H1 (cell line): ENCODE data around the gene SCAMP2. TPM values are rescaled to one million over a fixed set of nuclear protein-coding genes. Genes with fewer than 3 reads are reported as not detected.

Experiments used
- CTCF ChIA-PET: fragments of 300-600 bp; sonication (Branson Sonifier 250); formaldehyde crosslinking; loops from one replicate; lab custom pipeline; 2021; ENCODE audit not compliant: partially characterized antibody; lab: Charles Lee
- POLR2A ChIA-PET: fragments of 300-600 bp; sonication (Branson Sonifier 250); formaldehyde crosslinking; loops from one replicate; lab custom pipeline; 2021; ENCODE audit warnings: inconsistent platforms; ENCODE audit not compliant: partially characterized antibody; lab: Charles Lee
- DNase-seq, 2 experiments: peaks; one replicate each; pipeline versions ENCODE4 v3.0.0 to v3.0.0-alpha.2; 2010 to 2022; ENCODE audit warnings: low spot score in 2 of 2, low read depth in 1 of 2, mixed read lengths in 1 of 2
- FAIRE-seq: peaks from 2 replicates; lab custom pipeline; 2011; peaks lifted over from hg19 to GRCh38; lab: Jason Lieb, UNC
- H2AFZ ChIP-seq: 2 replicates; pipeline ENCODE4 v1.8.1; 2012; ENCODE audit warnings: low read length, inconsistent platforms
- H2AK5ac ChIP-seq: 2 replicates; pipeline ENCODE4 v1.6.1; 2013; ENCODE audit warnings: low read depth, low read length
- H2BK120ac ChIP-seq: replicated peaks from 2 replicates; pipeline ENCODE3; 2013; ENCODE audit warnings: low read depth, low read length, inconsistent platforms
- H2BK12ac ChIP-seq: 2 replicates; pipeline ENCODE4 v1.6.1; 2013; ENCODE audit warnings: low read depth, low read length
- H2BK15ac ChIP-seq: 2 replicates; pipeline ENCODE4 v1.6.1; 2013; ENCODE audit warnings: low read length
- H2BK20ac ChIP-seq: 2 replicates; pipeline ENCODE4 v1.6.1; 2013; ENCODE audit warnings: low read length
- H2BK5ac ChIP-seq: 2 replicates; pipeline ENCODE4 v1.6.1; 2013; ENCODE audit warnings: low read depth, low read length
- H3K14ac ChIP-seq: 2 replicates; pipeline ENCODE4 v1.6.1; 2013; ENCODE audit warnings: inconsistent platforms; ENCODE audit not compliant: insufficient read length
- H3K18ac ChIP-seq: 2 replicates; pipeline ENCODE4 v1.6.1; 2013; ENCODE audit warnings: low read length; ENCODE audit errors: extremely low read depth
- H3K23ac ChIP-seq: 2 replicates; pipeline ENCODE4 v1.6.1; 2013; ENCODE audit warnings: inconsistent platforms; ENCODE audit not compliant: insufficient read length
- H3K23me2 ChIP-seq: 2 replicates; pipeline ENCODE4 v1.6.1; 2013; ENCODE audit warnings: low read depth, low read length
- H3K27ac ChIP-seq: 2 replicates; pipeline ENCODE4 v1.6.1; 2011; ENCODE audit warnings: low read depth, low read length, inconsistent platforms
- H3K27me3 ChIP-seq, 4 experiments: replicated peaks in 1 of 4; 1 replicate in 1 of 4; 2 replicates in 3 of 4; pipeline versions ENCODE4 v1.6.1 to v1.8.1; 2011 to 2013; ENCODE audit warnings: low read length in 3 of 4, mild to moderate bottlenecking in 3 of 4, inconsistent platforms in 2 of 4, mixed read lengths in 2 of 4, moderate library complexity in 1 of 4; ENCODE audit not compliant: control insufficient read depth in 3 of 4, insufficient read depth in 3 of 4; ENCODE audit errors: extremely low read depth in 1 of 4
- H3K36me3 ChIP-seq, 4 experiments: 2 replicates each; pipeline versions ENCODE4 v1.6.1 to v1.8.1; 2011 to 2013; ENCODE audit warnings: mild to moderate bottlenecking in 4 of 4, low read length in 3 of 4, moderate library complexity in 2 of 4, control low read depth in 1 of 4, inconsistent platforms in 1 of 4; ENCODE audit not compliant: insufficient read depth in 4 of 4, control insufficient read depth in 2 of 4
- H3K4ac ChIP-seq: replicated peaks from 2 replicates; pipeline ENCODE3; 2013; ENCODE audit warnings: low read length, low read depth, mixed read lengths, inconsistent platforms; ENCODE audit not compliant: insufficient read length
- H3K4me1 ChIP-seq, 4 experiments: replicated peaks in 1 of 4; 1 replicate in 1 of 4; 2 replicates in 3 of 4; pipeline versions ENCODE4 v1.6.1 to v1.8.1; 2011 to 2013; ENCODE audit warnings: low read length in 3 of 4, inconsistent platforms in 2 of 4, mixed read lengths in 1 of 4; ENCODE audit not compliant: insufficient read depth in 4 of 4, control insufficient read depth in 3 of 4
- H3K4me2 ChIP-seq, 2 experiments: 2 replicates each; pipeline versions ENCODE4 v1.6.1 to v1.8.1; 2011 to 2013; ENCODE audit warnings: low read depth in 2 of 2, low read length in 2 of 2, control low read depth in 1 of 2, inconsistent platforms in 1 of 2, mild to moderate bottlenecking in 1 of 2; ENCODE audit not compliant: insufficient read depth in 1 of 2
- H3K4me3 ChIP-seq, 4 experiments: fragments of 200-600, 300-600 bp in 1 of 4; sonication (generic), shearing (Covaris generic), sonication (Bioruptor Twin) in 1 of 4; 2 replicates each; pipeline versions ENCODE4 v1.5.1 to v1.8.1; 2011 to 2016; ENCODE audit warnings: low read length in 4 of 4, low read depth in 3 of 4, control low read depth in 2 of 4, inconsistent platforms in 2 of 4, mild to moderate bottlenecking in 2 of 4, mixed read lengths in 1 of 4, moderate library complexity in 1 of 4; ENCODE audit not compliant: insufficient read depth in 2 of 4; ENCODE audit errors: extremely low read depth in 1 of 4
- H3K56ac ChIP-seq: replicated peaks from 2 replicates; pipeline ENCODE3; 2013; ENCODE audit warnings: low read depth, mild to moderate bottlenecking, mixed read lengths, low read length, inconsistent platforms; ENCODE audit not compliant: insufficient read length
- H3K79me1 ChIP-seq: 2 replicates; pipeline ENCODE4 v1.6.1; 2013; ENCODE audit warnings: low read depth, low read length, control low read depth
- H3K79me2 ChIP-seq, 2 experiments: 2 replicates each; pipeline versions ENCODE4 v1.6.1 to v1.8.1; 2012 to 2013; ENCODE audit warnings: low read length in 2 of 2, mild to moderate bottlenecking in 2 of 2, inconsistent platforms in 1 of 2; ENCODE audit not compliant: insufficient read depth in 2 of 2, control insufficient read depth in 1 of 2
- H3K9ac ChIP-seq, 4 experiments: replicated peaks in 1 of 4; 1 replicate in 1 of 4; 2 replicates in 3 of 4; pipeline versions ENCODE4 v1.6.1 to v1.8.1; 2011 to 2013; ENCODE audit warnings: low read depth in 3 of 4, low read length in 3 of 4, control low read depth in 2 of 4, mild to moderate bottlenecking in 2 of 4, moderate library complexity in 2 of 4, inconsistent platforms in 1 of 4; ENCODE audit errors: extremely low read depth in 1 of 4
- H3K9me3 ChIP-seq, 2 experiments: 2 replicates each; pipeline versions ENCODE4 v1.6.1 to v1.8.1; 2012 to 2013; ENCODE audit warnings: mild to moderate bottlenecking in 2 of 2, moderate library complexity in 2 of 2, control low read depth in 1 of 2, inconsistent platforms in 1 of 2, low read depth in 1 of 2, low read length in 1 of 2, mixed read lengths in 1 of 2; ENCODE audit not compliant: insufficient read depth in 2 of 2
- H4K20me1 ChIP-seq, 2 experiments: replicated peaks in 1 of 2; 2 replicates each; pipeline versions ENCODE3 to v1.8.1; 2011 to 2013; ENCODE audit warnings: inconsistent platforms in 2 of 2, low read length in 2 of 2, mild to moderate bottlenecking in 1 of 2; ENCODE audit not compliant: insufficient read depth in 2 of 2, control insufficient read depth in 1 of 2
- H4K5ac ChIP-seq: 2 replicates; pipeline ENCODE4 v1.6.1; 2013; ENCODE audit warnings: low read length, low read depth, mixed read lengths, inconsistent platforms; ENCODE audit not compliant: insufficient read length
- H4K8ac ChIP-seq: 2 replicates; pipeline ENCODE4 v1.8.0; 2013; ENCODE audit warnings: mild to moderate bottlenecking, moderate library complexity, low read length, inconsistent platforms; ENCODE audit not compliant: insufficient read depth; ENCODE audit errors: extremely low read depth
- H4K91ac ChIP-seq: replicated peaks from 2 replicates; pipeline ENCODE3; 2013; ENCODE audit warnings: low read length, mixed read lengths, inconsistent platforms; ENCODE audit not compliant: insufficient read length
- CBX8 ChIP-seq: fragments of 300-800, 300-1000 bp; sonication (generic); IDR thresholded peaks from 2 replicates; pipeline ENCODE4 v1.7.1; 2016; ENCODE audit warnings: low read depth, low read length, borderline replicate concordance
- CEBPB ChIP-seq: IDR thresholded peaks from 2 replicates; pipeline ENCODE4 v1.6.1; 2012; ENCODE audit warnings: low read depth, low read length
- E2F6 ChIP-seq: IDR thresholded peaks from 2 replicates; pipeline ENCODE4 v1.6.1; 2012; ENCODE audit warnings: inconsistent platforms
- NRF1 ChIP-seq: IDR thresholded peaks from 2 replicates; pipeline ENCODE4 v1.6.1; 2011; ENCODE audit warnings: mild to moderate bottlenecking, low read depth, low read length, improper control_type of control experiment
- WGBS, 2 experiments: shearing (Covaris generic) in 1 of 2; methylation state at CpG; one replicate each; pipeline versions ENCODE4 v1.1.6 to v1.1.7; 2013 to 2015; ENCODE audit warnings: low lambda C conversion rate in 2 of 2, mixed read lengths in 2 of 2, inconsistent platforms in 1 of 2, low coverage in 1 of 2, missing lambda C conversion rate in 1 of 2; ENCODE audit not compliant: insufficient replicate concordance in 2 of 2, insufficient coverage in 1 of 2, insufficient read length in 1 of 2; ENCODE audit errors: extremely low coverage in 1 of 2, missing lambda C conversion rate in 1 of 2; 5-methylcytosine and 5-hydroxymethylcytosine counted together
- polyA plus RNA-seq, 7 experiments: library from polyadenylated mRNA; depleted of rRNA in 3 of 7; stranded (reverse) in 5 of 7; unstranded in 2 of 7; fragments of >200 nt in 5 of 7; fragments of 200-250 nt in 2 of 7; gene quantifications; 1 replicate in 5 of 7; 2 replicates in 1 of 7; 4 replicates in 1 of 7; pipeline versions ENCODE4 v1.2.1 to v1.2.3, GENCODE V29; 2011 to 2013; ENCODE audit warnings: missing spikeins in 2 of 7, mixed read lengths in 2 of 7
- total RNA-seq: library from RNA; stranded (reverse); fragmentation: NEBNext Ultra II Directional; extraction: Animal tissue kit (Norgen Biotek cat#: 25700); gene quantifications from 2 replicates; pipeline ENCODE4 v1.2.1, GENCODE V29; 2021

The SCAMP2 gene
- total and polyA plus RNA-seq, 2 of the 8 experiments (the other 6 are each of a cell fraction or from before 2014, with no cell fraction given), result 41.7 to 131 TPM

GRCh38 chr15:74908635-74909034 is 35.5 kb upstream of the SCAMP2 start:
- Histone ChIP-seq H3K23ac (no peak overlapping the region), H3K9ac (no peak overlapping the region), H2BK5ac (no peak overlapping the region), H4K8ac (no peak overlapping the region), H3K27ac (no peak overlapping the region), H3K79me1 (no peaks in the 10 kb centered on the region), H3K36me3 (peaks cover 4 to 29% (median 17%) of the 10 kb centered on the region in 4 experiments; a peak in 7 of 8 replicates), H2BK15ac (no peak overlapping the region), H2AFZ (no peak overlapping the region), H3K23me2 (peaks cover 6% of the 10 kb centered on the region; the same call in 1 of the 2 replicates), H4K5ac (no peak overlapping the region), H3K4me2 (no peak overlapping the region), H4K20me1 (no peaks in the 10 kb centered on the region), H2BK12ac (no peak overlapping the region), H3K9me3 (no peaks in the 10 kb centered on the region), H3K4ac (no peak overlapping the region), H2BK20ac (no peak overlapping the region), H2BK120ac (no peak overlapping the region), H2AK5ac (no peak overlapping the region), H3K4me1 (peaks cover 2 to 4% (median 3%) of the 10 kb centered on the region in 4 experiments), H3K18ac (no peak overlapping the region), H3K27me3 (no peaks in the 10 kb centered on the region), H3K4me3 (no peak overlapping the region), H3K79me2 (peaks cover 0 to 15% of the 10 kb centered on the region in 2 experiments; a peak in 2 of 4 replicates), H4K91ac (no peak overlapping the region), H3K56ac (no peak overlapping the region), H3K14ac (no peak overlapping the region)
- DNase-seq, result no peak
- FAIRE-seq, result no peak
- 96% methylated on average over 4 of the region's 4 CpGs; no CpG with 5 or more reads in 1 of the 2 experiments for WGBS, 2 experiments
- ChIA-PET POLR2A (interaction anchor here (0.6 to 11.9 kb wide), 5 partner anchors 9 to 182 kb away, joined by 3 to 116 read pairs (median 3); partner anchors contain the start of gene MPI), CTCF (interaction anchor here (1.0 to 1.4 kb wide), 4 partner anchors 42 to 86 kb away, joined by 3 to 7 read pairs (median 3); partner anchors contain the start of gene SCAMP5)
- TF ChIP-seq CBX8, result no peak
- no peak for TF ChIP-seq E2F6
- TF ChIP-seq CEBPB, result no peak
- no peak for TF ChIP-seq NRF1
